Pancreas (tissue), 10 donors: ENCODE results near the gene ADCYAP1R1. TPM values are rescaled to one million over a fixed set of nuclear protein-coding genes. Genes with fewer than 3 reads are reported as not detected.

Experiments used
- ATAC-seq, 4 donors: fragments of 200-7000 bp; cut with Tn5 transposase; one replicate each; pipeline versions ENCODE4 v1.8.0 to v1.9.1; 2020; ENCODE audit warnings: mild to moderate bottlenecking in 4 of 4, moderate library complexity in 4 of 4
- DNase-seq, 6 donors: peaks; one replicate each; pipeline ENCODE4 v3.0.0-alpha.2; 2020
- FAIRE-seq: peaks from 2 replicates; lab custom pipeline; 2012; peaks lifted over from hg19 to GRCh38; lab: Jason Lieb, UNC
- H3K27ac ChIP-seq, 4 donors: fragments of 200-600 bp; sonication (generic); 1 replicate in 3 of 4; 2 replicates in 1 of 4; pipeline versions ENCODE4 v1.5.0 to v1.8.0; 2020
- H3K27me3 ChIP-seq, 4 donors: fragments of 200-600 bp; one replicate each; pipeline ENCODE4 v1.8.0; 2021
- H3K36me3 ChIP-seq, 3 donors: fragments of 200-600 bp; sonication (generic) in 1 of 3; one replicate each; pipeline versions ENCODE4 v1.5.0 to v1.8.0; 2020 to 2021
- H3K4me1 ChIP-seq, 3 donors: fragments of 200-600 bp; one replicate each; pipeline ENCODE4 v1.8.0; 2021
- H3K4me3 ChIP-seq, 4 donors: fragments of 200-600 bp; sonication (generic) in 2 of 4; one replicate each; pipeline versions ENCODE4 v1.5.0 to v1.8.0; 2020 to 2021
- H3K9me3 ChIP-seq, 4 donors: fragments of 200-600 bp; one replicate each; pipeline ENCODE4 v1.8.0; 2021
- WGBS, 2 donors: extraction: QIAGEN DNeasy Blood & Tissue Kit; methylation state at CpG; one replicate each; pipeline ENCODE4 v1.1.7; 2013; 5-methylcytosine and 5-hydroxymethylcytosine counted together
- intact Hi-C, 3 donors: fragments of 100-400 bp; cut with DNase I; formaldehyde crosslinking; loops; one replicate each; pipeline versions ENCODE4 v1.11.1 to v1.14.2; 2022
- polyA plus RNA-seq, 2 donors: library from polyadenylated mRNA; stranded (reverse); fragments of 200-250 nt; gene quantifications; one replicate each; pipeline ENCODE4 v1.2.3, GENCODE V29; 2013
- total RNA-seq, 6 donors: library from RNA; stranded (reverse); fragmentation: NEBNext Ultra II Directional in 4 of 6; extraction: Animal tissue kit (Norgen Biotek cat#: 25700) in 4 of 6; gene quantifications; one replicate each; pipeline versions ENCODE4 v1.2.1 to v1.2.4, GENCODE V29; 2021 to 2023
- TF ChIP-seq, protein P1 (sequence below), 4 donors: fragments of 200-600 bp; sonication (generic) in 3 of 4; IDR thresholded peaks; one replicate each; pipeline versions ENCODE4 v1.5.0 to v1.8.0; 2021; ENCODE audit warnings: antibody characterized with exemption in 4 of 4
- donor health status: healthy with polysubstance abuse.
- donor health status: DM: no; HTN: no; CAD: no; lungs with moderate emphysema.
- donor health status: DM: no; HTN: no; CAD: no.
- donor health status: control.
- donor health status: control.
- donor health status: Bipolar disorder and iron deficiency.
- donor health status: DM: yes; HTN: yes; CAD: no.
- donor health status: DM: no; HTN: no; CAD: no.
- donor health status: DM: no; HTN: no; CAD: no.
- donor health status: DM: yes; HTN: yes; CAD: no.

Gene ADCYAP1R1
- total and polyA plus RNA-seq, 8 donors: 0.27 to 2.7 (median 0.55) TPM

- WGBS, 2 donors: 65 to 69% methylated on average over 3 of the region's 3 CpGs
- Histone ChIP-seq H3K27me3 (no peaks in the 10 kb centered on the region), H3K27ac (no peak overlapping the region), H3K4me1 (no peaks in the 10 kb centered on the region), H3K9me3 (no peaks in the 10 kb centered on the region), H3K36me3 (no peaks in the 10 kb centered on the region), H3K4me3 (no peak overlapping the region)
- intact Hi-C loops: no loop called here
- FAIRE-seq (no peak), ATAC-seq (no peak), DNase-seq (no peak)
- TF ChIP-seq, protein P1, sequence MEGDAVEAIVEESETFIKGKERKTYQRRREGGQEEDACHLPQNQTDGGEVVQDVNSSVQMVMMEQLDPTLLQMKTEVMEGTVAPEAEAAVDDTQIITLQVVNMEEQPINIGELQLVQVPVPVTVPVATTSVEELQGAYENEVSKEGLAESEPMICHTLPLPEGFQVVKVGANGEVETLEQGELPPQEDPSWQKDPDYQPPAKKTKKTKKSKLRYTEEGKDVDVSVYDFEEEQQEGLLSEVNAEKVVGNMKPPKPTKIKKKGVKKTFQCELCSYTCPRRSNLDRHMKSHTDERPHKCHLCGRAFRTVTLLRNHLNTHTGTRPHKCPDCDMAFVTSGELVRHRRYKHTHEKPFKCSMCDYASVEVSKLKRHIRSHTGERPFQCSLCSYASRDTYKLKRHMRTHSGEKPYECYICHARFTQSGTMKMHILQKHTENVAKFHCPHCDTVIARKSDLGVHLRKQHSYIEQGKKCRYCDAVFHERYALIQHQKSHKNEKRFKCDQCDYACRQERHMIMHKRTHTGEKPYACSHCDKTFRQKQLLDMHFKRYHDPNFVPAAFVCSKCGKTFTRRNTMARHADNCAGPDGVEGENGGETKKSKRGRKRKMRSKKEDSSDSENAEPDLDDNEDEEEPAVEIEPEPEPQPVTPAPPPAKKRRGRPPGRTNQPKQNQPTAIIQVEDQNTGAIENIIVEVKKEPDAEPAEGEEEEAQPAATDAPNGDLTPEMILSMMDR (IDR thresholded peaks at IDR 0.05): no peak
Measured at GRCh38 chr7:31100871-31101270, 48.8 kb downstream of the ADCYAP1R1 start.

DNA sequence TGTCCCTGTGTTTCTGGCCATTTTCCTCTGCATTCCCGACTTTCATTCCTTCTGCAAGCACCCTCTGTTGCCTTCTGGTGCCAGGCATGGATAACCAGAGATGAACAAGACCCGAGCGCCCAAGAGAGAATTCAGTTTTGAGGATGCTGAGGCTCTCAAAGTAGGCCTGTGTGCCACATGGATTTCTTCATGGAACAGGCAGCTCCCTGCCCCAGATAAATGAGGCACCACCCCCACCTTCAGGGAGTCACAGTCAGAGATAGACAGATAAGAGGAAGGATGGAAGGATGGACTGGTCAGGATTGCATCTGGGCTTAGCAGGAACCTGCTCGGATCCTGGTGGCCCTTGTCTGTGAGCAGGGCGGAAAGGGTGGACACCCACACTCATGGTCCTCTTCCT is 49.4 kb downstream of the ADCYAP1R1 start:
- intact Hi-C loops: no loop called here
- no peak for FAIRE-seq
- ATAC-seq: no peak

DNA sequence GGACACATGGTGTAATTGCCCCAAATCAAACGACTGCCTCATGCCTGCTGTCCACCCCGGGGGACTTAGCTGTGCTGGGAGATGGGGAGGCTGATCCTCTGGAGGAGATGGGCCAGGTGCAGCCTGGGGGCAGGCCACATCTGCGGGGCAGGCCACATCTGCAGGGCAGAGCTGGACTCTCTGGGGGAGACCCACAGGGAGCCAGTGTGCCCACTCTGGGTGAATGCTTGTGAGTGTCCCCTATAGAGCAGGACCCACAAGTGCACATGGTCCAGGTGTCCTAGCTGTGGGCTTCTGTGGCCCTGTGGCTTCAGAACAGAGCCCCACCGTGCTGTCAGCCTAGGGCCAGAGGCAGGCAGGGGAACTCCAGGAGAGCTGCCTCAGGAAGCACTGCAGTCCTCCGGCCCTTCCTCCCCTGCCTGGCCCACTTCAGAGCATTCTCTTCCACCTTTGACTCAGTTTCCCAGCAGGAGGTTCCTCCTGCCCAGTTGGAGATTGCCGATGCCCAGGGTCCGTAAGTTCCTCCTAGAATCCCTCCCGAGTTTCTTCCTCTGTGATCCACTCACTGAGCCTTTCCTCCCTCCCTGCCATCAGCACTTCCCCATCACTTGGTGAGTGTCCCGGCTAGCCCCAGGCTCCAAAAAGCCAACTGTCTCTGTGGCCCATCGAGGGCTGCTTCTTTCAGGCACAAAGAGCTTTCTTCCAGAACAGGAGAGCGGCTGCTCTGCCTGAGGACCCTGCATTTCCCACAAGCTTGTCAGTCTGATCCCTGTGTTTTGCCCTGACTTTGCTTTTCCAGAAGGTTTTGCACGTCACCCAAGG is 50.3 kb downstream of the ADCYAP1R1 start:
- intact Hi-C loops: no loop called here
- DNase-seq: no peak
- Histone ChIP-seq H3K27me3 (no peaks in the 10 kb centered on the region), H3K4me1 (no peaks in the 10 kb centered on the region), H3K36me3 (no peaks in the 10 kb centered on the region), H3K4me3 (no peak overlapping the region), H3K27ac (no peak overlapping the region), H3K9me3 (no peaks in the 10 kb centered on the region)
- no peak for ATAC-seq
- TF ChIP-seq, protein P1 (IDR thresholded peaks at IDR 0.05): no peak
- FAIRE-seq: no peak
- 62 to 63% methylated on average over 12 of the region's 12 CpGs for WGBS, 2 donors

More for the DNA sequence above, 49.4 kb downstream of the ADCYAP1R1 start:
- Histone ChIP-seq H3K27me3 (no peaks in the 10 kb centered on the region), H3K4me1 (no peaks in the 10 kb centered on the region), H3K36me3 (no peaks in the 10 kb centered on the region), H3K27ac (no peak overlapping the region), H3K4me3 (no peak overlapping the region), H3K9me3 (no peaks in the 10 kb centered on the region)
- DNase-seq: no peak
- TF ChIP-seq, protein P1 (IDR thresholded peaks at IDR 0.05): no peak
- 72 to 75% methylated on average over 5 of the region's 5 CpGs for WGBS, 2 donors

GRCh38 chr7:31102973-31103850 is 51.1 kb downstream of the ADCYAP1R1 start:
- TF ChIP-seq, protein P1 (IDR thresholded peaks at IDR 0.05): no peak
- Histone ChIP-seq H3K27me3 (no peaks in the 10 kb centered on the region), H3K27ac (no peak overlapping the region), H3K36me3 (no peaks in the 10 kb centered on the region), H3K9me3 (no peaks in the 10 kb centered on the region), H3K4me3 (no peak overlapping the region), H3K4me1 (no peaks in the 10 kb centered on the region)
- ATAC-seq: no peak
- no peak for DNase-seq
- 49 to 57% methylated on average over 9 of the region's 9 CpGs for WGBS, 2 donors
- no peak for FAIRE-seq
- intact Hi-C loops: no loop called here
